Cardiac muscle cell (in vitro differentiated cells and primary cell): ENCODE data around the gene HLA-DQA2. TPM values are rescaled to one million over a fixed set of nuclear protein-coding genes. Genes with fewer than 3 reads are reported as not detected.

ENCODE experiments used
- DNase-seq, 2 donors: peaks; one replicate each; pipeline versions ENCODE4 v3.0.0 to v3.0.0-alpha.2; 2010 to 2017; ENCODE audit warnings: low read depth in 1 of 2, low spot score in 1 of 2
- H3K27ac ChIP-seq: fragments of 200-600 bp; sonication (generic); 2 replicates; pipeline ENCODE4 v1.5.1; 2016
- H3K27me3 ChIP-seq: fragments of 200-600 bp; sonication (generic); 2 replicates; pipeline ENCODE4 v1.6.0; 2016; ENCODE audit warnings: control low read depth
- H3K36me3 ChIP-seq: fragments of 200-600 bp; sonication (generic); 2 replicates; pipeline ENCODE4 v1.5.1; 2016; ENCODE audit warnings: control low read depth
- H3K4me1 ChIP-seq: fragments of 200-600 bp; sonication (generic); 2 replicates; pipeline ENCODE4 v1.8.1; 2017; ENCODE audit warnings: low read depth, mild to moderate bottlenecking, mixed run types
- H3K4me3 ChIP-seq: fragments of 200-600 bp; sonication (generic); 2 replicates; pipeline ENCODE4 v1.5.1; 2016; ENCODE audit warnings: mild to moderate bottlenecking
- H3K9me3 ChIP-seq: fragments of 200-600 bp; sonication (generic); 2 replicates; pipeline ENCODE4 v1.5.1; 2017; ENCODE audit warnings: low read depth, mild to moderate bottlenecking, control low read depth
- polyA plus RNA-seq: library from polyadenylated mRNA; unstranded; fragments of >200 nt; fragmentation: Nextera tagmentation; extraction: Ambion mirVana; gene quantifications from 2 replicates; pipeline ENCODE4 v1.2.1, GENCODE V29; 2016
- total RNA-seq: library from RNA; depleted of rRNA; stranded (reverse); fragments of >200 nt; gene quantifications from 2 replicates; pipeline ENCODE4 v1.2.3, GENCODE V29; 2016
- TF ChIP-seq, protein P1 (sequence below): IDR thresholded peaks from 2 replicates; pipeline ENCODE4 v1.5.1; 2012; ENCODE audit warnings: low read depth, mild to moderate bottlenecking, low read length

Gene HLA-DQA2
- total and polyA plus RNA-seq, 2 experiments from 2014 or later, result not detected

DNA sequence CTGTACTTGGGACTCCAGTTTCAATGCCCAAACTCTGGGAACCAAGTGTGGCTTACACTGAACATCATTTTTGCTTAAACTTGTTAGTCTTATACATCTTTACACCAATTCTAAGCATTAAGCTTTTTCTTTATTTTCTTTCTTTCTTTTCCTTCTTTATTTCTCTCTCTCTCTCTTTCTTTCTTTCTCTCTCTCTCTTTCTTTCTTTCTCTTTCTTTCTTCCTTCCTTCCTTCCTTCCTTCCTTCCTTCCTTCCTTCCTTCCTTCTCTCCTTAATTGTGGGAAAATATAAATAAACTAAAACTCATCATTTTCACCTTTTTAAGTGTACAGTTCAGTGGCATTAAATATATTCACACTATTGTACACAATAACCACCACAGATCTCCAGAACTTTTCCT lies 31.6 kb upstream of the HLA-DQA2 start:
- H3K36me3 ChIP-seq, result no peaks in the 10 kb centered on the region
- no peaks in the 10 kb centered on the region for H3K4me1 ChIP-seq
- TF ChIP-seq, protein P1, sequence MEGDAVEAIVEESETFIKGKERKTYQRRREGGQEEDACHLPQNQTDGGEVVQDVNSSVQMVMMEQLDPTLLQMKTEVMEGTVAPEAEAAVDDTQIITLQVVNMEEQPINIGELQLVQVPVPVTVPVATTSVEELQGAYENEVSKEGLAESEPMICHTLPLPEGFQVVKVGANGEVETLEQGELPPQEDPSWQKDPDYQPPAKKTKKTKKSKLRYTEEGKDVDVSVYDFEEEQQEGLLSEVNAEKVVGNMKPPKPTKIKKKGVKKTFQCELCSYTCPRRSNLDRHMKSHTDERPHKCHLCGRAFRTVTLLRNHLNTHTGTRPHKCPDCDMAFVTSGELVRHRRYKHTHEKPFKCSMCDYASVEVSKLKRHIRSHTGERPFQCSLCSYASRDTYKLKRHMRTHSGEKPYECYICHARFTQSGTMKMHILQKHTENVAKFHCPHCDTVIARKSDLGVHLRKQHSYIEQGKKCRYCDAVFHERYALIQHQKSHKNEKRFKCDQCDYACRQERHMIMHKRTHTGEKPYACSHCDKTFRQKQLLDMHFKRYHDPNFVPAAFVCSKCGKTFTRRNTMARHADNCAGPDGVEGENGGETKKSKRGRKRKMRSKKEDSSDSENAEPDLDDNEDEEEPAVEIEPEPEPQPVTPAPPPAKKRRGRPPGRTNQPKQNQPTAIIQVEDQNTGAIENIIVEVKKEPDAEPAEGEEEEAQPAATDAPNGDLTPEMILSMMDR, result no peak
- DNase-seq, result no peak
- no peaks in the 10 kb centered on the region for H3K27me3 ChIP-seq
- no peak overlapping the region for H3K27ac ChIP-seq
- H3K4me3 ChIP-seq, result no peak overlapping the region
- no peaks in the 10 kb centered on the region for H3K9me3 ChIP-seq

DNA sequence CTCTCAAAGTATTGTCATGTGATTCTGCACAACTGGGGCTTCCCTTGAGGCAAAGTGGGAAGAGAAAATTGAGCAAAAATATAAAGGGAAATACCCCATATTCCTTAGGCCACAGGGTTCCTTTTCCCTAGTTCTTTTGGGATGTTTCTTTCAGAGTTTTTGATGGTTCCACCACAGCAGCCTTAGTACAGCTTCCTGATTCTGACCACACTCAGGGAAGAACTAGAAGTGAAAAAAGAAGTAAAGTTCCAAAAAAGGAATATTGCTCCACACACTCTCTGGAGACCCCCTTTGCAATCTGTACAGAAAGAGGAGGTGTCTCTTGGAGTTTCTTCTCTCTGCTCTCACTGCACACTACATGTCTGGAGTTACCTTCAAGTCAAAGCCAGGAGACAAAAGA lies 27.9 kb upstream of the HLA-DQA2 start:
- Histone ChIP-seq H3K4me1 (no peaks in the 10 kb centered on the region), H3K27ac (no peak overlapping the region), H3K36me3 (no peaks in the 10 kb centered on the region), H3K27me3 (no peaks in the 10 kb centered on the region), H3K9me3 (no peaks in the 10 kb centered on the region), H3K4me3 (no peak overlapping the region)
- TF ChIP-seq, protein P1, result no peak
- DNase-seq, result no peak

DNA sequence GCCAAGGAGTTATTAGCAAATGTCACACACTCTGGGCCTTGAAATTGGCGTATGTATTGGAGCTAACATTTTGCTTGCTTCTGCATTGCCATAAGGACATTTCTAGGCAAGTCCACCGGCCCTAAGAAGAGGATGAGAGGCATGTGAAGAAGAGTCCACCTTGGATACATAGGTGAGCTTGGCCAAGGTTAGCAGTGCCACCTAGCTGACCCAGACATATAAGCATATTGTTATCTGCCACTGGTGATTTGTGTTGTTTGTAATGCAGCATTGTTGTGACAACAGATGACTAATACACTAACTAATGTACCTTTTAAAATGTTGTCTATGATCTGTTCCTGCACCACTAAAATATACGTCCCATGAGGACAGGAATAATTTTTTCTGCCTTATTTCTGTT lies 24.8 kb upstream of the HLA-DQA2 start:
- no peaks in the 10 kb centered on the region for H3K4me1 ChIP-seq
- H3K36me3 ChIP-seq, result no peaks in the 10 kb centered on the region
- TF ChIP-seq, protein P1, result no peak
- no peaks in the 10 kb centered on the region for H3K27me3 ChIP-seq
- H3K4me3 ChIP-seq, result no peak overlapping the region
- H3K27ac ChIP-seq, result peak overlapping the region; percentile 49
- no peaks in the 10 kb centered on the region for H3K9me3 ChIP-seq
- DNase-seq, result no peak

DNA sequence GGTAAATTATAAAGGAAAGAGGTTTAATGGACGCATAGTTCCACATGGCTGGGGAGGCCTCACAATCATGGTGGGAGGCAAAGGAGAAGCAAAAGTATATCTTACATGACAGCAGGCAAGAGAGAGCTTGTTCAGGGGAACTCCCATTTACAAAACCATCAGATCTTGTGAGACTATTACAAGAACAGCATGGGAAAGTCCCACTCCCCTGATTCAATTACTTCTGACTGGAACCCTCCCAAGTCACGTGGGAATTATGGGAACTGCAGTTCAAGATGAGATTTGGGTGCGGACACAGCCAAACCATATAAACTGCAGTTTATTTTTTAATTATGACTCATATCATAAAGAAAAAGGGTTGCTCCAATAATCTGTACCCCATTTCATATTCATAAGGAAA lies 22.3 kb upstream of the HLA-DQA2 start:
- H3K9me3 ChIP-seq, result no peaks in the 10 kb centered on the region
- H3K27ac ChIP-seq, result no peak overlapping the region
- DNase-seq, result no peak
- no peaks in the 10 kb centered on the region for H3K36me3 ChIP-seq
- H3K27me3 ChIP-seq, result no peaks in the 10 kb centered on the region
- H3K4me1 ChIP-seq, result no peaks in the 10 kb centered on the region
- no peak overlapping the region for H3K4me3 ChIP-seq
- TF ChIP-seq, protein P1, result no peak

- Histone ChIP-seq H3K4me3 (no peak overlapping the region), H3K9me3 (no peaks in the 10 kb centered on the region), H3K36me3 (no peaks in the 10 kb centered on the region), H3K27me3 (no peaks in the 10 kb centered on the region), H3K27ac (no peak overlapping the region), H3K4me1 (no peaks in the 10 kb centered on the region)
- TF ChIP-seq, protein P1, result no peak
- no peak for DNase-seq
Observed at GRCh38 chr6:32738126-32738525, 3.1 kb upstream of the HLA-DQA2 start.

GRCh38 chr6:32742374-32742773 lies 1.2 kb downstream of the HLA-DQA2 start:
- no peak overlapping the region for H3K4me3 ChIP-seq
- TF ChIP-seq, protein P1, result no peak
- H3K27ac ChIP-seq, result no peak overlapping the region
- no peaks in the 10 kb centered on the region for H3K4me1 ChIP-seq
- no peaks in the 10 kb centered on the region for H3K9me3 ChIP-seq
- H3K36me3 ChIP-seq, result no peaks in the 10 kb centered on the region
- DNase-seq, result no peak
- H3K27me3 ChIP-seq, result no peaks in the 10 kb centered on the region
